HL-60 (cell line): ENCODE measurements around the gene KCNG4.

ENCODE experiments used
- DNase-seq, 2 experiments: peaks; one replicate each; pipeline ENCODE4 v3.0.0-alpha.2; 2010 to 2020; ENCODE audit warnings: low read depth in 1 of 2, low spot score in 1 of 2
- H3K27ac ChIP-seq: fragments of 250-450 bp; sonication (Bioruptor Pico); replicated peaks from 2 replicates; pipeline ENCODE4 v1.5.1; 2020; ENCODE audit warnings: mild to moderate bottlenecking, moderate library complexity
- H3K27me3 ChIP-seq: fragments of 250-450 bp; sonication (Bioruptor Pico); 2 replicates; pipeline ENCODE4 v1.5.1; 2021; ENCODE audit warnings: mild to moderate bottlenecking, moderate library complexity; ENCODE audit not compliant: insufficient read depth, poor library complexity, severe bottlenecking
- H3K4me3 ChIP-seq: replicated peaks from 2 replicates; pipeline ENCODE4 v1.5.1; 2011; ENCODE audit warnings: mild to moderate bottlenecking, control low read depth, low read length; ENCODE audit not compliant: insufficient read depth
- CTCF ChIP-seq: IDR thresholded peaks from one replicate; pipeline ENCODE4 v1.5.1; 2011; ENCODE audit warnings: low read length, control low read depth, inconsistent platforms; ENCODE audit not compliant: insufficient read depth
- GABPA ChIP-seq: IDR thresholded peaks from 2 replicates; pipeline ENCODE4 v1.6.1; 2012; ENCODE audit warnings: low read depth
- POLR2AphosphoS5 ChIP-seq: IDR thresholded peaks from 2 replicates; pipeline ENCODE4 v1.6.1; 2012; ENCODE audit warnings: low read depth
- REST ChIP-seq: IDR thresholded peaks from 2 replicates; pipeline ENCODE4 v1.6.1; 2012; ENCODE audit warnings: low read depth; ENCODE audit not compliant: insufficient replicate concordance
- SPI1 ChIP-seq: IDR thresholded peaks from 2 replicates; pipeline ENCODE4 v1.6.1; 2012; ENCODE audit warnings: low read depth, mild to moderate bottlenecking, borderline replicate concordance

The KCNG4 gene

DNA sequence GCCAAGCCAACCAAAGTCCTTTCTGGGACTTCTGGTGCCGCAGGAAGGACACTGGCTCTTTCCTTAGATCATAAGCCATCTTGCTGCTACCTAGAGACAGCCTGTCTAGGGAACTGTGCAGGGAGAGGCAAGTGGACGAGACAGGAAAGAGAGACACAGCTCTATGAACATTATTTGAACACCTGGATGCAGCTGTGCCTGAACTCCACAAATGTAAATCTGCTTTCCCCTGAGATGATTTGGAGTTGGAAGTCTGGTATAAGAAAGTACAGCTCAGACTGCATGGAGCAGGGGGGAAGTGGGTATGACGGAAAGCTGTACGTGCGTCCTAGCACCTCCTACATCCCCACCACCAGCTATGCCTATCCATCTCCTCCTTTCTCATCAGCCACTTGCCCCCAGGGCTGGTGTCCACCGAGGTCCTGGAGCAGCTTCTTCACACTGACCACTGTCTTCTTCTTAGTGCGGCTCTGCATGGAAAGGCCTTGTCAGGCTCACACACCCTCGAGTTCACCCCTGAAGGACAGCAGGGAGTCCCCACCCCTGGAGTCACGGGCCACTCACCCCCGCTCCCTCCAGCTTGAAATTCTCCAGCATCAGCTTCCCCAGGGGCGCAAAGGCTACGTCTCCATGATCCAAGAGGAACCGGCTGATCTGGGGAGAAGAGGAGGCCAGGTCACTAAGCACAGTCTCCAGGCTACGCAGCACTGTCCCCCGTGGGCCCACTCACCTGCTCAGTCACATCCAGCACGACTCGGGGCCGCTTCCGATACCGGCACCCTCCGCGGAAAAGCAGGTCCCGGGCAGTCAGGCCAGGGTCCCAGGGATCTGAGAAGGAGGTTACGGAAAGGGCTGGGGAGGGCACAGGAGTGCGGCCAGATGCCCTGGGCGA lies 56.9 kb downstream of the KCNG4 start:
- H3K27ac ChIP-seq: no peak overlapping the region
- no peaks in the 10 kb centered on the region for H3K27me3 ChIP-seq
- TF ChIP-seq POLR2AphosphoS5: no peak
- TF ChIP-seq GABPA: no peak
- TF ChIP-seq SPI1: no peak
- no peak for TF ChIP-seq REST
- TF ChIP-seq CTCF: no peak
- DNase-seq: no peak
- H3K4me3 ChIP-seq: no peak overlapping the region

- DNase-seq: no peak
- no peak overlapping the region for H3K27ac ChIP-seq
- no peak overlapping the region for H3K4me3 ChIP-seq
- TF ChIP-seq GABPA (no peak), REST (no peak), SPI1 (no peak), CTCF (no peak), POLR2AphosphoS5 (no peak)
- H3K27me3 ChIP-seq: no peaks in the 10 kb centered on the region
These were observed 57.7 kb downstream of the KCNG4 start for GRCh38 chr16:84182104-84182503.

- no peak for DNase-seq
- Histone ChIP-seq H3K27ac (no peak overlapping the region), H3K27me3 (no peaks in the 10 kb centered on the region), H3K4me3 (no peak overlapping the region)
- TF ChIP-seq CTCF: no peak
These were observed 58.5 kb downstream of the KCNG4 start for GRCh38 chr16:84181144-84181915.
